Measurements from ENCODE around the gene TRRAP. TPM values are rescaled to one million over a fixed set of nuclear protein-coding genes. Genes with fewer than 3 reads are reported as not detected.

The TRRAP gene
- total RNA-seq, 4 donors from 2014 or later = 12.1 to 25.6 (median 16.7) TPM

DNA sequence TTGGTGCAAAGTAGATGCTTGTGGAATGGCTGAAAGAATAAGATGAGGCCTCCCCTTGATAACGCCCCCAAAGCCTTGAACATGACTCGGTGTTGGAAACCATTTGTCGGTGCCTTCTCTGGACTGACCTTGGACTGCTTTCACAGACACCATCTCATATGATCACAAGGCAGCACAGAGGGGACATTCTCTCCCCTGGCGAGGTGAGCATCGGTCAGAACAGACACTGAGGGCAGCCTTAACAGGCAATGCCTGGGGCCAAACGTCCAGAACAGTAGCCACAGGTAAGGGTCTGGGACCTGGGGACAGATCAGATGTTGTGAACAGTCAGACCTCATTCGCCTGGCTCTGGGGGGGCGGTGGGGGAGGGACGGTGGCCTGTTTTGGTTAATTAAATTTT, 2.8 kb upstream of the TRRAP start:
- Histone ChIP-seq H3K9me3 (no peaks in the 10 kb centered on the region), H3K4me3 (no peak overlapping the region), H3K27me3 (peaks cover 0 to 21% (median 3%) of the 10 kb centered on the region in 4 donors), H3K4me1 (peaks cover 5 to 31% (median 13%) of the 10 kb centered on the region in 3 donors), H3K36me3 (no peaks in the 10 kb centered on the region), H3K27ac (no peak overlapping the region)
- no peak for DNase-seq
- no peak for TF ChIP-seq POLR2A (IDR thresholded peaks at IDR 0.05)
- TF ChIP-seq, protein P1, sequence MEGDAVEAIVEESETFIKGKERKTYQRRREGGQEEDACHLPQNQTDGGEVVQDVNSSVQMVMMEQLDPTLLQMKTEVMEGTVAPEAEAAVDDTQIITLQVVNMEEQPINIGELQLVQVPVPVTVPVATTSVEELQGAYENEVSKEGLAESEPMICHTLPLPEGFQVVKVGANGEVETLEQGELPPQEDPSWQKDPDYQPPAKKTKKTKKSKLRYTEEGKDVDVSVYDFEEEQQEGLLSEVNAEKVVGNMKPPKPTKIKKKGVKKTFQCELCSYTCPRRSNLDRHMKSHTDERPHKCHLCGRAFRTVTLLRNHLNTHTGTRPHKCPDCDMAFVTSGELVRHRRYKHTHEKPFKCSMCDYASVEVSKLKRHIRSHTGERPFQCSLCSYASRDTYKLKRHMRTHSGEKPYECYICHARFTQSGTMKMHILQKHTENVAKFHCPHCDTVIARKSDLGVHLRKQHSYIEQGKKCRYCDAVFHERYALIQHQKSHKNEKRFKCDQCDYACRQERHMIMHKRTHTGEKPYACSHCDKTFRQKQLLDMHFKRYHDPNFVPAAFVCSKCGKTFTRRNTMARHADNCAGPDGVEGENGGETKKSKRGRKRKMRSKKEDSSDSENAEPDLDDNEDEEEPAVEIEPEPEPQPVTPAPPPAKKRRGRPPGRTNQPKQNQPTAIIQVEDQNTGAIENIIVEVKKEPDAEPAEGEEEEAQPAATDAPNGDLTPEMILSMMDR (IDR thresholded peaks at IDR 0.05) = no peak
- 75 to 83% methylated on average over 5 to 6 of the region's 9 CpGs for WGBS, 2 donors
- intact Hi-C loops (cut with DNase I) = no loop called here

DNA sequence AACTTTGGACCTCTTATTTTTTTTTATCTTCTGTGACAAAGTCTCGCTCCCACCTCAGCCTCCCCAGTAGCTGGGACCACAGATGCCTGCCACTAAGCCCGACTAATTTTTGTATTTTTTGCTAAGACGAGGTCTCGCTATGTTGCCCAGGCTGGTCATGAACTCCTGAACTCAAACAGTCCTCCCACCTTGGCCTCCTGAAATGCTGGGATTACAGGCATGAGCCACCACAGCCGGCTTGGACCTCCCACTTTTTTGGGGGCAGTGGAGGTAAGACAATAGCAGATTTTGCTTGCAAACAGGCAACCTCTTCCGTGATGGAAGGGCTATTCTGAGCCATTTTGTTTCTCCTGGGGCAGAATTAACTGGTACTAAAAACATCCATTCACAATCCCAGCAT, 1.2 kb upstream of the TRRAP start:
- WGBS, 2 donors = 88 to 90% methylated on average over 6 of the region's 6 CpGs
- TF ChIP-seq POLR2A (IDR thresholded peaks at IDR 0.05) = no peak
- TF ChIP-seq, protein P1 (IDR thresholded peaks at IDR 0.05) = no peak
- H3K36me3 ChIP-seq = peaks cover 0 to 13% (median 2%) of the 10 kb centered on the region in 3 donors
- intact Hi-C loops (cut with DNase I) = no loop called here
- H3K27ac ChIP-seq = no peak overlapping the region
- no peak for DNase-seq
- peaks cover 0 to 6% (median 0%) of the 10 kb centered on the region in 4 donors for H3K27me3 ChIP-seq
- peaks cover 5 to 41% (median 13%) of the 10 kb centered on the region in 3 donors for H3K4me1 ChIP-seq
- no peaks in the 10 kb centered on the region for H3K9me3 ChIP-seq
- H3K4me3 ChIP-seq = no peak overlapping the region

DNA sequence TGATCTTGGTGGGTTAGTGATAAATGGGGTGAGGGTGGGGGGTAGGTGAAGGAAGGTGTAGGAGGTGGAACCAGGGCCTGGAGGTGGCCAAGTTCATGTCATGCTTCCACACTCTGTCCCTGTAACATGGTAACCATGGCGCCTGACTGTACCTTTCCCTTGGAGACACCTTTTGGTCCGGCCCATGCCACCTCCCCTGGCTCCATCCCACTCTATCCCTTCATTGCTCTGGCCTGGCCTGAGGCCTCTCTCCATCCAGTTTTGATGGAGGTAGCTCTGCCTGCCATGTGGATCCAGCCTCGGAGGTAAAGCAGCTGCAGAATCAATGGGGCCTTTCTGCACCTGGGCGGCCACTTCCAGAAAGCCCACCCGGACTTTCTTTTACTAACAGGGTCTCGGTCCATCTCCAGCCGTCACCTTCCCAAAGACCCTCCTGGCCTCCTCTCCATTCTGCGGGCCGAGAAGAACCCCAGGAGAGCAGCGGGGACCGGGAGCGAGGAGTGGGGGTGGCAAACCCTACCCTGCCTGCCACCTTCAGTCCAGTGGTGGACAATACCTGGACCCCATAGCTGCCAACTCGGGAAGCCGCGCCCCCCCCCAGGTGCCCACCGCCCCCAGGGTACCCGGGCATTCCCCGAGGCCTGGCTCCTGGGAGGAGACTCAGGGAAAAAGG, 504 bp upstream of the TRRAP start:
- Histone ChIP-seq H3K27ac (peak overlapping the region; percentile 91 to 98 (median 95)), H3K27me3 (peaks cover 0 to 6% (median 0%) of the 10 kb centered on the region in 4 donors), H3K9me3 (no peaks in the 10 kb centered on the region), H3K36me3 (peaks cover 0 to 20% (median 8%) of the 10 kb centered on the region in 3 donors), H3K4me3 (peak overlapping the region; percentile 69 to 100 (median 96)), H3K4me1 (peaks cover 5 to 45% (median 13%) of the 10 kb centered on the region in 3 donors)
- WGBS, 2 donors = 57 to 66% methylated on average over 2 to 6 of the region's 18 CpGs
- TF ChIP-seq POLR2A (IDR thresholded peaks at IDR 0.05) = no peak
- TF ChIP-seq, protein P1 (IDR thresholded peaks at IDR 0.05) = no peak
- intact Hi-C loops (cut with DNase I) = no loop called here
- no peak for DNase-seq

DNA sequence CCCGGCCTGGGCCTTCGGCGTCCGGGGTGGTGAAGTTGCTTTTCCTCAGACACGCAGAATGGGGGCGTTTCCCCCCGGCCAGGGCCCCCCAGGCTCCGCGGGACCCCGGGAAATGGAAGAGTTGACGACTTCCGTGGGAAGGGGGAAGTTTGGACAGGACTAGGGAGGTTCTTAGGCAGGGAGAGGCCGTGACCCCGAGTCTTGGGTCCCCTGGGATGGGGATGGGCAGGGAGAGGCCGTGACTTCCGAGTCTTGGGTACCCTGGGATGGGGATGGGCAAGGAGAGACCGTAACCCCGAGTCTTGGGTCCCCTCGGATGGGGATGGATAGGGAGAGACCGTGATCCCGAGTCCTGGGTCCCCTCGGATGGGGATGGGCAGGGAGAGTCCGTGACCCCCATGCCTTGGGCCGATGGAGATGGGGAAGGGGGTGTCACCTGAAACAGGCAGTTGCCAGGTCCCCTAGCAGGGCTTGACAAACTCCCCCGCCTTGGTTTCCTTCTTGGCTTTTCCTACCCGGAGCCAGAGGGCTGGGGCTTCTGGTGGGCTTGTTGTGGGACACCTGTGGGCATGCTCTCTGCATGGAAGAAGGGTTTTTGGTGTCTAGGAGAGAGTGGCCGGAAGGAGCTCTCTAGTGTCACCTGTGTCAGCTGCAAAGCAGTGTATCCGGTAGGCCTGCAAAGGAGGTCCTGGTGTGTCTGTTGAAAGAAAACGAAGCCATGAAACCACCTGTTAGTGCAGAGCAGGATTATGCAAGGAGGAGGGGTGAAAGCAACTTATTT, 1.1 kb downstream of the TRRAP start:
- DNase-seq = no peak
- Histone ChIP-seq H3K4me1 (peaks cover 5 to 45% (median 13%) of the 10 kb centered on the region in 3 donors), H3K9me3 (no peaks in the 10 kb centered on the region), H3K4me3 (peak overlapping the region; percentile 69 to 100 (median 96)), H3K27ac (peak overlapping the region; percentile 91 to 98 (median 95)), H3K36me3 (peaks cover 0 to 35% (median 11%) of the 10 kb centered on the region in 3 donors), H3K27me3 (no peaks in the 10 kb centered on the region)
- intact Hi-C loops (cut with DNase I) = no loop called here
- TF ChIP-seq, protein P1 (IDR thresholded peaks at IDR 0.05) = no peak
- no peak for TF ChIP-seq POLR2A (IDR thresholded peaks at IDR 0.05)
- 2 to 6% methylated on average over 6 to 11 of the region's 29 CpGs for WGBS, 2 donors

DNA sequence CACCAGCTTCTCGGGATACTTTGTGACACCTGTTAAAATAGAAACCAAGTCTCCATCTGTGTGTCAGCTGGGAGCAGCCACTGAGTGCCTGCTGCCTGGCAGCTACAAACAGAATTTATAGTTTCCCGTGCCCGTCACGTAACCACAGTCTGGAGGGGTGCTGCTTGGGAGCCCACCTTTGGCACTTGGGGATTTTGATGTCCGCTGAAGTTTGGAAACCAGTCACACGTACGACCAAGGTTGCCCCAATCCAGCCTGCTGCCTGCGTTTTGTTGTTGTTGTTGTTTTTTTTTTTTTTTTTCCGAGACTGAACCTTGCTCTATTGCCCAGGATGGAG, 1.6 kb downstream of the TRRAP start:
- intact Hi-C loops (cut with DNase I) = no loop called here
- 60% methylated on average over 8 to 9 of the region's 9 CpGs for WGBS, 2 donors
- Histone ChIP-seq H3K9me3 (no peaks in the 10 kb centered on the region), H3K36me3 (peaks cover 0 to 41% (median 17%) of the 10 kb centered on the region in 3 donors), H3K27ac (peak overlapping the region in 3 of 4 donors; percentile 91 to 98 (median 98)), H3K4me3 (peak overlapping the region in 3 of 4 donors; percentile 69 to 100 (median 100)), H3K27me3 (no peaks in the 10 kb centered on the region), H3K4me1 (peaks cover 5 to 45% (median 13%) of the 10 kb centered on the region in 3 donors)
- DNase-seq = no peak
- TF ChIP-seq POLR2A (IDR thresholded peaks at IDR 0.05) = no peak
- TF ChIP-seq, protein P1 (IDR thresholded peaks at IDR 0.05) = no peak

Measured in esophagus squamous epithelium (tissue), 5 donors.